Peyer's patch (tissue), 4 donors: ENCODE results near the gene KCNJ5. TPM values are rescaled to one million over a fixed set of nuclear protein-coding genes. Genes with fewer than 3 reads are reported as not detected.

ENCODE experiments used
- DNase-seq, 3 donors: peaks; one replicate each; pipeline ENCODE4 v3.0.0-alpha.2; 2017 to 2019
- H3K27ac ChIP-seq, 4 donors: fragments of 200-600 bp; sonication (generic); one replicate each; pipeline ENCODE4 v1.5.1; 2016 to 2019
- H3K27me3 ChIP-seq, 2 donors: fragments of 200-600 bp; sonication (generic); one replicate each; pipeline ENCODE4 v1.5.1; 2019
- H3K36me3 ChIP-seq, 3 donors: fragments of 200-600 bp; sonication (generic); one replicate each; pipeline ENCODE4 v1.5.1; 2016 to 2019
- H3K4me1 ChIP-seq, 4 donors: fragments of 200-600 bp; sonication (generic); one replicate each; pipeline ENCODE4 v1.5.1; 2016 to 2019
- H3K4me3 ChIP-seq, 4 donors: fragments of 200-600 bp; sonication (generic); 1 replicate in 3 of 4; 2 replicates in 1 of 4; pipeline ENCODE4 v1.5.1; 2016 to 2019; ENCODE audit warnings: mild to moderate bottlenecking in 1 of 4
- H3K9me3 ChIP-seq, 4 donors: fragments of 200-600 bp; sonication (generic); one replicate each; pipeline ENCODE4 v1.5.1; 2016 to 2019; ENCODE audit warnings: mild to moderate bottlenecking in 1 of 4
- POLR2A ChIP-seq, 2 donors: fragments of 450-650 bp; IDR thresholded peaks; one replicate each; pipeline ENCODE4 v1.5.1; 2017; ENCODE audit warnings: antibody characterized with exemption in 2 of 2, mild to moderate bottlenecking in 2 of 2, moderate library complexity in 2 of 2
- total RNA-seq, 4 donors: library from RNA; depleted of rRNA; stranded (reverse); fragments of >200 nt; gene quantifications; one replicate each; pipeline ENCODE4 v1.1.0, GENCODE V29; 2016
- TF ChIP-seq, protein P1 (sequence below), 6 experiments: fragments of 450-650 bp in 4 of 6; fragments of 200-600 bp in 2 of 6; sonication (generic) in 1 of 6; IDR thresholded peaks; one replicate each; pipeline ENCODE4 v1.5.1; 2017 to 2019; ENCODE audit warnings: antibody characterized with exemption in 6 of 6, mild to moderate bottlenecking in 3 of 6, moderate library complexity in 1 of 6

Gene KCNJ5
- total RNA-seq, 4 donors from 2014 or later = 1.6 TPM; not detected in 3

- no peaks in the 10 kb centered on the region for H3K27me3 ChIP-seq
- TF ChIP-seq, protein P1, sequence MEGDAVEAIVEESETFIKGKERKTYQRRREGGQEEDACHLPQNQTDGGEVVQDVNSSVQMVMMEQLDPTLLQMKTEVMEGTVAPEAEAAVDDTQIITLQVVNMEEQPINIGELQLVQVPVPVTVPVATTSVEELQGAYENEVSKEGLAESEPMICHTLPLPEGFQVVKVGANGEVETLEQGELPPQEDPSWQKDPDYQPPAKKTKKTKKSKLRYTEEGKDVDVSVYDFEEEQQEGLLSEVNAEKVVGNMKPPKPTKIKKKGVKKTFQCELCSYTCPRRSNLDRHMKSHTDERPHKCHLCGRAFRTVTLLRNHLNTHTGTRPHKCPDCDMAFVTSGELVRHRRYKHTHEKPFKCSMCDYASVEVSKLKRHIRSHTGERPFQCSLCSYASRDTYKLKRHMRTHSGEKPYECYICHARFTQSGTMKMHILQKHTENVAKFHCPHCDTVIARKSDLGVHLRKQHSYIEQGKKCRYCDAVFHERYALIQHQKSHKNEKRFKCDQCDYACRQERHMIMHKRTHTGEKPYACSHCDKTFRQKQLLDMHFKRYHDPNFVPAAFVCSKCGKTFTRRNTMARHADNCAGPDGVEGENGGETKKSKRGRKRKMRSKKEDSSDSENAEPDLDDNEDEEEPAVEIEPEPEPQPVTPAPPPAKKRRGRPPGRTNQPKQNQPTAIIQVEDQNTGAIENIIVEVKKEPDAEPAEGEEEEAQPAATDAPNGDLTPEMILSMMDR (IDR thresholded peaks at IDR 0.05) = no peak
- TF ChIP-seq POLR2A (IDR thresholded peaks at IDR 0.05) = no peak
- H3K36me3 ChIP-seq = no peaks in the 10 kb centered on the region
- no peaks in the 10 kb centered on the region for H3K9me3 ChIP-seq
- no peak for DNase-seq
- H3K4me3 ChIP-seq = no peak overlapping the region
- no peaks in the 10 kb centered on the region for H3K4me1 ChIP-seq
- H3K27ac ChIP-seq = no peak overlapping the region
Measured at GRCh38 chr11:128940603-128941002, 49.4 kb downstream of the KCNJ5 start.

GRCh38 chr11:128941110-128941509 lies 50.0 kb downstream of the KCNJ5 start:
- Histone ChIP-seq H3K36me3 (no peaks in the 10 kb centered on the region), H3K27me3 (no peaks in the 10 kb centered on the region), H3K9me3 (no peaks in the 10 kb centered on the region), H3K4me1 (no peaks in the 10 kb centered on the region), H3K4me3 (no peak overlapping the region), H3K27ac (no peak overlapping the region)
- TF ChIP-seq, protein P1 (IDR thresholded peaks at IDR 0.05) = no peak
- TF ChIP-seq POLR2A (IDR thresholded peaks at IDR 0.05) = no peak
- DNase-seq = no peak

DNA sequence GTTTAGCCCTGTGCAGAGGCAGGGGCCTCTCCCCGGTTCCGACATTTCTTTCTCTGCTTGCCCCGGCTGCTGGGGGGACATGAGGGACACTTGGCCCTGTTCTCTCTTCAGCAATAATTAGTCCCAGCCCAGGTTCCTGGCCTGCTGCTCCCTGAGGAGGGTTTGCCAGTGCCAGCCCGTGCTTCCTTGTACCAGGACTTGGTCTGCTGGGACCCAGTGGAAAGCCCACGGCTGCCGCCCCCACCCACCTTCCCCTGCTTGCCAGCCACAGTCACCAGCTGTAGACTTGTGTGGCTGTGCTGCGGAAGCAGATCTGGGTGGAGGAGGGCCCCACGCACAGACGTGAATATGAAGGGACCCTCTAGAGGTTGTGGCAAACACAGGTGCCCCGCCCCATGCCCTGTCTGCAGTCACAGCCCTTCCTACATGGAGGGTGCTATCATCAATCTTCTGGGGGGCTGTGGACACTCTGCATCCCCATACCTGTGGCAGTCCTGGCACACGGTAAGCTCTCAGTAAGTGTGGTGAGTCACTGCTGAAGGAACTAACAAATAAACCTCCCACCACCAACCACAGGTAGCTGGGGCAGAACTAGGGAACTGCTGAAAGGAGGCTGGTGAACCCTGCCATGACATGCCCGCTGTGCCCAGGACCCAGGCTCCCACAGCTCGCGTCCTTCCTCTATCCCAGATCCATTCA lies 50.6 kb downstream of the KCNJ5 start:
- no peaks in the 10 kb centered on the region for H3K27me3 ChIP-seq
- no peaks in the 10 kb centered on the region for H3K36me3 ChIP-seq
- H3K4me1 ChIP-seq = no peaks in the 10 kb centered on the region
- DNase-seq = no peak
- no peaks in the 10 kb centered on the region for H3K9me3 ChIP-seq
- no peak overlapping the region for H3K27ac ChIP-seq
- no peak for TF ChIP-seq POLR2A (IDR thresholded peaks at IDR 0.05)
- TF ChIP-seq, protein P1 (IDR thresholded peaks at IDR 0.05) = no peak
- no peak overlapping the region for H3K4me3 ChIP-seq

DNA sequence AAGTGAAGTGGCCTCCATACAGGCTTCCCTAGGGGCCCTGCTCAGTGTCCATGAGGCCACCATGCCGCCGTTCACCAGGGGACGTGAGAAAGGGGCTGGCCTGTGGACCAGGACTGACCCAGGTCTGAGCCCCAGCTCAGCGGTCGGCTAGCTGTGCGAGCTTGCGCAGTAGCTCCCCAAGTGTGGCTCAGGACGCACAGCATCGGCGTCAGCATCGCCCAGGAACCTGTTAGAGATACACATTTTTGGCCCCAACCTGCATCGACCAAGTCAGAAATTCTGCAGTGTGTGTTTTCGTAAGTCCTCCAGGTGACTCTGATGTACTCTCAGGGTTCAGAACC lies 51.1 kb downstream of the KCNJ5 start:
- no peak for DNase-seq
- TF ChIP-seq, protein P1 (IDR thresholded peaks at IDR 0.05) = no peak
- no peak for TF ChIP-seq POLR2A (IDR thresholded peaks at IDR 0.05)
- H3K4me1 ChIP-seq = no peaks in the 10 kb centered on the region
- no peaks in the 10 kb centered on the region for H3K9me3 ChIP-seq
- H3K27ac ChIP-seq = no peak overlapping the region
- H3K4me3 ChIP-seq = no peak overlapping the region
- H3K36me3 ChIP-seq = no peaks in the 10 kb centered on the region
- no peaks in the 10 kb centered on the region for H3K27me3 ChIP-seq

DNA sequence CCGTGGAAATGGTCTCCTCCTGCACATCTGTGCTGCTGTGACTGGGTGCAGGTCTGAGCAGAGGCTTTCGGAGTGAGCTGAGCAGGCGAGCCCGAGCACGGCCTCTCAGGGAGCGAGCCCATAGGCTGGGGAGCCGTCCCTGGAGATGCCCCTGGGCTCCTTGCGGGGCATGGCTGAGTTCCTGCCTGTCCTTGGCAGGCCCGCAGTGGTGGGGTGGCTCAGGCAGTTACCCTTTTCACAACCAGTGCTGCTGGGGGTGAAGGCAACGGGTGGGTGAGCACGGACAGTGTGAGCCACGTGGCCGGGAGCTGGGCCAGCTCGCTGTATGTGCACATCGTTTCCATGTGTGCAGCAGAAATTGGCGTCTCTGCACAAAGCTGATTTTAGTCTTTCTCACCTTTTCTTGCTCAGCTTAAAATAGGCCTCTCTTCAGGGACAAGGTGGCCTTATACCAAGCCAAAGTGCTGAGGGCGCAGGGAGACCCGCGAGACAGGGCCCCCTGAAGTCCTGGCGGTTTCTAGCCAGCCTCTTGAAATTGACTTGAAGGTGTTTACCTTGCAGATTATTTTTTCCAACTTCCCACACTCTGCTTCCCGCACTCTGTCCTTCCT lies 51.8 kb downstream of the KCNJ5 start, which contains the start of gene TP53AIP1:
Gene TP53AIP1, minus strand, starts transcription at position 55 of the 611 bp plus-strand sequence. CDS start 5,053 bp downstream, outside the sequence.
- TF ChIP-seq, protein P1 (IDR thresholded peaks at IDR 0.05) = no peak
- TF ChIP-seq POLR2A (IDR thresholded peaks at IDR 0.05) = no peak
- no peak for DNase-seq
- Histone ChIP-seq H3K27ac (no peak within 1 kb of the TSS), H3K4me3 (no peak within 1 kb of the TSS), H3K9me3 (no peaks in the 10 kb centered on the region), H3K4me1 (no peaks in the 10 kb centered on the region), H3K27me3 (no peaks in the 10 kb centered on the region), H3K36me3 (no peaks in the 10 kb centered on the region)
